ENCODE measurements around the gene C16orf90.
A peak's percentile ranks its signal among the peaks of the same experiment; 100 is the strongest.

C16orf90 gene, protein sequence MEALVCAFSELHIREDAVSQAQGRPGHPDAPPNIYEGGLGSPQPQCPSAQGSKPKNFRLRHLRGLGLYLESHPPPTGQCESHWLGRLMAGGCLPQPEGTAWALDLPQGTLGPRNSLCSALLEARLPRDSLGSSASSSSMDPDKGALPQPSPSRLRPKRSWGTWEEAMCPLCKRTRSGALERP

GRCh38 chr16:3495176-3495575 is at the start of gene C16orf90:
Gene C16orf90 (minus strand): TSS chr16:3495489. CDS start chr16:3495421, 68 bp downstream.
- no peak within 1 kb of the TSS for H3K27ac Mint-ChIP-seq
- H3K36me3 Mint-ChIP-seq (ENCODE audit: low read depth) = no peaks in the 10 kb centered on the region
- H3K4me3 Mint-ChIP-seq = no peak within 1 kb of the TSS
- peaks cover 14% of the 10 kb centered on the region for H3K4me1 Mint-ChIP-seq
- H3K9me3 Mint-ChIP-seq = no peaks in the 10 kb centered on the region
- TF ChIP-seq, protein P1, sequence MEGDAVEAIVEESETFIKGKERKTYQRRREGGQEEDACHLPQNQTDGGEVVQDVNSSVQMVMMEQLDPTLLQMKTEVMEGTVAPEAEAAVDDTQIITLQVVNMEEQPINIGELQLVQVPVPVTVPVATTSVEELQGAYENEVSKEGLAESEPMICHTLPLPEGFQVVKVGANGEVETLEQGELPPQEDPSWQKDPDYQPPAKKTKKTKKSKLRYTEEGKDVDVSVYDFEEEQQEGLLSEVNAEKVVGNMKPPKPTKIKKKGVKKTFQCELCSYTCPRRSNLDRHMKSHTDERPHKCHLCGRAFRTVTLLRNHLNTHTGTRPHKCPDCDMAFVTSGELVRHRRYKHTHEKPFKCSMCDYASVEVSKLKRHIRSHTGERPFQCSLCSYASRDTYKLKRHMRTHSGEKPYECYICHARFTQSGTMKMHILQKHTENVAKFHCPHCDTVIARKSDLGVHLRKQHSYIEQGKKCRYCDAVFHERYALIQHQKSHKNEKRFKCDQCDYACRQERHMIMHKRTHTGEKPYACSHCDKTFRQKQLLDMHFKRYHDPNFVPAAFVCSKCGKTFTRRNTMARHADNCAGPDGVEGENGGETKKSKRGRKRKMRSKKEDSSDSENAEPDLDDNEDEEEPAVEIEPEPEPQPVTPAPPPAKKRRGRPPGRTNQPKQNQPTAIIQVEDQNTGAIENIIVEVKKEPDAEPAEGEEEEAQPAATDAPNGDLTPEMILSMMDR (IDR thresholded peaks at IDR 0.05; ENCODE audit: unreplicated experiment in 3 of 3) = no peak
- no peaks in the 10 kb centered on the region for H3K27me3 Mint-ChIP-seq (ENCODE audit: low read depth)

DNA sequence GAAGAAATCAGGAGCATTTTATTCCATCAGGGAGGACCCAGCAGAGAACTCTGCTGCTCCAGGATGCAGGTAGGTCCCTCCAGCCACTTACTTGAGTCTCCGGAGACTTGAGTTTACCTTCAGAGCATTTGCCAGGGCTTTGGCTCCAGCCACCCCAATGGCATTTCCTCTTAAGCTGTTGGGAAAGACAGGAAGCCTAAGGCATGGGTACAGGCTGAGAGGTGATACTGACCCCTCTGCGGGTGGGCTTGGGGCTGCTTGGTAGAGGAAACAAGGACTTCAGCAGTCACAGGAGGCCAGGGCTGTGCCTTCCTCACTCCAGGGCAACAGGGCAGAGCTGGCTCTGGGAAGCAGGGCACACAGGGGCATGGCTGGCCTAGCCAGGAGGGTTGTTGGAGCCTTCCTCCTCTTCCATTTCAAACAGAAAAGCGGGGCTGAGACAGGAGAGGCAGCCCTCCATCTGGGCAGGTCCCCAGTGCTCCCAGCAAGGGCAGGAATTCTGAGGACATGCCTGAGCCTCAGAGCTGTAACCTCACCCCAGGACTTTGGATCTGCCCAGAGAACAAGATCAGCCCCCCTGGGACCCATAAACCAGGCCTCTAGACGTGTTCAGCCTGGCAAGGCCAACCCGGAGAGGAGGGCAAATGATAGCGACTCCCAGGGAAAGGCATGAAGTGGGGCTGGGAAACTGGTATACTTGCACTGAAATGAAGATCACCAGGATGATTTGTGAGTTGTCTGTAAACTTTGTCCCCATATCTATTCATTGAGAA is 47.5 kb upstream of the C16orf90 start:
- Mint-ChIP-seq H3K36me3 (ENCODE audit: low read depth) (peaks cover 11% of the 10 kb centered on the region), H3K4me1 (peaks cover 9% of the 10 kb centered on the region), H3K4me3 (no peak overlapping the region), H3K27me3 (ENCODE audit: low read depth) (no peaks in the 10 kb centered on the region), H3K9me3 (no peaks in the 10 kb centered on the region), H3K27ac (no peak overlapping the region)
- TF ChIP-seq, protein P1 (IDR thresholded peaks at IDR 0.05; ENCODE audit: unreplicated experiment in 3 of 3) = no peak

GRCh38 chr16:3541527-3542155 is 46.4 kb upstream of the C16orf90 start:
- no peaks in the 10 kb centered on the region for H3K27me3 Mint-ChIP-seq (ENCODE audit: low read depth)
- peaks cover 15% of the 10 kb centered on the region for H3K36me3 Mint-ChIP-seq (ENCODE audit: low read depth)
- peaks cover 16% of the 10 kb centered on the region for H3K4me1 Mint-ChIP-seq
- H3K9me3 Mint-ChIP-seq = no peaks in the 10 kb centered on the region
- TF ChIP-seq, protein P1 (IDR thresholded peaks at IDR 0.05; ENCODE audit: unreplicated experiment in 3 of 3) = no peak
- no peak overlapping the region for H3K27ac Mint-ChIP-seq
- H3K4me3 Mint-ChIP-seq = no peak overlapping the region

DNA sequence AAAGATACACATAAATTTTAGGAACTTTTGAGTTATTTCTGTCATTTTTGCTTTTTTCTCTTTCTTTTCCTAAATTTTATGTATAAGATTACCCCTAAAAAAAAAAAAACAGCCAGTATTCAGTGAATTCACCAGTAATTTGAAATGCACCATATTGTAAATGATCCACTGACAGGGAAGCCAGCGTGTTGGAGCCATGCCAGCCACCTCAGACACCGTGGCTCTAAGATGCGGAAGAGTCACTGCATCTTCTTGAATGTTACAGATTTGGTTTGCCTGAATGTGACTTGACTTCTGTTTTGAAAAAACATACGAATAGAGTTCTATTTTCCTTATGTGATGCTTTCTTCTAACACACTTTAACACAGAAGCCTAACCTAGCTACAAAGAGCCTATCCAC is 42.9 kb upstream of the C16orf90 start:
- Mint-ChIP-seq H3K4me1 (peaks cover 41% of the 10 kb centered on the region), H3K4me3 (no peak overlapping the region), H3K27ac (peak overlapping the region in 1 of 3 experiments; percentile 37), H3K36me3 (ENCODE audit: low read depth) (peaks cover 44% of the 10 kb centered on the region), H3K9me3 (no peaks in the 10 kb centered on the region), H3K27me3 (ENCODE audit: low read depth) (no peaks in the 10 kb centered on the region)
- TF ChIP-seq, protein P1 (IDR thresholded peaks at IDR 0.05; ENCODE audit: unreplicated experiment in 3 of 3) = no peak

DNA sequence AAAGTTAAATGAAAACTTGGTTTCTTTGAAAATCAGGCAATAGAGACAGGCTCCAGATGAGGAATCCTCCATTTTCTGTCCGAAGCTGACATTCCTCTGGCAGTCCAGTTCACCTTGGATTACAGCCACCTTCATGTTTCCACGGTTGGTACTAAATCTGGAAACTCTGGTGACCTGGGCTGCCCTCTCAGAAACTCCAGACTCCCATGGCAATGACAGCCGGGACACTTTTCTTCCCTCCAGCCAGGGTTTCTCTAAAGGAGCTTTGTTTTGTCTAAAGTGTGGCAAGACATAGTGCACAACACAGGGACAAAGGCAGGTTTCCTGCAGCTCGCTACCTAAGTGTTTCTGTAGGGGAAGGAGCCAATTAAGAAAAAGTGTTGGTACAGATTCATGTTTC is 41.6 kb upstream of the C16orf90 start:
- Mint-ChIP-seq H3K27ac (peak overlapping the region; percentile 36 to 82 (median 82)), H3K27me3 (ENCODE audit: low read depth) (no peaks in the 10 kb centered on the region), H3K4me1 (peaks cover 41% of the 10 kb centered on the region), H3K4me3 (peak overlapping the region in 2 of 3 experiments; percentile 10 to 32), H3K9me3 (no peaks in the 10 kb centered on the region), H3K36me3 (ENCODE audit: low read depth) (peaks cover 57% of the 10 kb centered on the region)
- TF ChIP-seq, protein P1 (IDR thresholded peaks at IDR 0.05; ENCODE audit: unreplicated experiment in 3 of 3) = no peak
